Natural killer cell treated with Interleukin-12 subunit alpha and Interleukin-12 subunit beta and Interleukin-15 and Interleukin-18, amount 100 ng/mL, for 72 hours (primary cell): ENCODE measurements around the gene WDR36. TPM values are rescaled to one million over a fixed set of nuclear protein-coding genes. Genes with fewer than 3 reads are reported as not detected.

ENCODE experiments used
- ATAC-seq, 2 donors: fragments of 150-1000 bp; cut with Tn5 transposase in 1 of 2; sonication (Bioruptor Pico), chemical (Tn5 transposase) in 1 of 2; 2 replicates each; pipeline ENCODE4 v1.10.0; 2021
- DNase-seq: peaks from one replicate; pipeline ENCODE4 v3.0.0; 2022; ENCODE audit warnings: low spot score
- H3K27ac Mint-ChIP-seq, 2 donors: 1 replicate in 1 of 2; 2 replicates in 1 of 2; pipeline ENCODE4 v1.8.0; 2022; ENCODE audit warnings: mixed read lengths in 2 of 2, mild to moderate bottlenecking in 1 of 2, moderate library complexity in 1 of 2
- H3K27me3 Mint-ChIP-seq, 2 donors: 1 replicate in 1 of 2; 2 replicates in 1 of 2; pipeline ENCODE4 v1.8.0; 2022; ENCODE audit warnings: mixed read lengths in 2 of 2
- H3K36me3 Mint-ChIP-seq: one replicate; pipeline ENCODE4 v1.8.0; 2022; ENCODE audit warnings: mixed read lengths
- H3K4me1 Mint-ChIP-seq, 2 donors: 1 replicate in 1 of 2; 2 replicates in 1 of 2; pipeline ENCODE4 v1.8.0; 2022; ENCODE audit warnings: low read depth in 2 of 2, mixed read lengths in 2 of 2, mild to moderate bottlenecking in 1 of 2
- H3K4me3 Mint-ChIP-seq: one replicate; pipeline ENCODE4 v1.8.0; 2022; ENCODE audit warnings: mixed read lengths
- H3K9me3 Mint-ChIP-seq: 2 replicates; pipeline ENCODE4 v1.8.0; 2022; ENCODE audit warnings: mixed read lengths
- total RNA-seq, 2 donors: library from RNA; stranded (reverse); gene quantifications; one replicate each; pipeline ENCODE4 v1.2.3, GENCODE V29; 2022

The WDR36 gene
- total RNA-seq: 10 to 100 TPM; 34.7 to 45.0 TPM

- peaks cover 17 to 30% of the 10 kb centered on the region in 2 donors for H3K4me1 Mint-ChIP-seq
- ATAC-seq: peak; percentile 99
Observed at GRCh38 chr5:111092062-111092853, at the start of gene WDR36. Gene WDR36 (plus strand): TSS chr5:111092348. CDS start chr5:111092457, 109 bp downstream.

GRCh38 chr5:111043712-111044506 is 48.2 kb upstream of the WDR36 start:
- DNase-seq: no peak
- ATAC-seq: no peak
- H3K27me3 Mint-ChIP-seq: no peaks in the 10 kb centered on the region
- H3K4me1 Mint-ChIP-seq: no peaks in the 10 kb centered on the region
- no peaks in the 10 kb centered on the region for H3K36me3 Mint-ChIP-seq
- no peak overlapping the region for H3K4me3 Mint-ChIP-seq
- no peaks in the 10 kb centered on the region for H3K9me3 Mint-ChIP-seq
- no peak overlapping the region for H3K27ac Mint-ChIP-seq

More at GRCh38 chr5:111092062-111092853, at the start of gene WDR36:
- Mint-ChIP-seq H3K27ac (peak within 1 kb of the TSS; percentile 77 to 86), H3K9me3 (peaks cover 2% of the 10 kb centered on the region), H3K36me3 (peaks cover 5% of the 10 kb centered on the region), H3K4me3 (peak within 1 kb of the TSS; percentile 92), H3K27me3 (peaks cover 7 to 14% of the 10 kb centered on the region in 2 donors)
- DNase-seq: peak; percentile 92

DNA sequence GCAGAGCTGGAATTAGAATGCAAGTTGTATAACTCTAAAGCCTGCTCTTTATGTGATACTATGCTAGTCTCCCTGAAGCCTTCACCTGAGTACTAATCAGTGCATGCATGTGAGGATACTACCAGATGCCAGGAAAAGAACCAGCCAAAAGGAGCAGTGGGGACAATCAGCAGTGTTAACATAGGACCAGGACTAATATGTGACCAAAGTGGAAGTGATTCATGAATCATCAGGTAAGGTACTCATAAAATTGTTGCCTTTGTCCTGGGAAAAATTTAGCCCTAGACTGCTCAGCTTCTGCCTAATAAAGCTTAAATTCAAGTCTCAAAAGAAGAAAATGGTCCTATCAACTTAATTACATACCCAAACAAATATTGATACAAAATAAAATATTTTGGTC is 34.1 kb upstream of the WDR36 start:
- no peaks in the 10 kb centered on the region for H3K36me3 Mint-ChIP-seq
- no peaks in the 10 kb centered on the region for H3K4me1 Mint-ChIP-seq
- ATAC-seq (no peak), DNase-seq (no peak)
- no peak overlapping the region for H3K27ac Mint-ChIP-seq
- H3K27me3 Mint-ChIP-seq: peaks cover 15 to 55% of the 10 kb centered on the region in 2 donors
- H3K9me3 Mint-ChIP-seq: peaks cover 7% of the 10 kb centered on the region
- no peak overlapping the region for H3K4me3 Mint-ChIP-seq

DNA sequence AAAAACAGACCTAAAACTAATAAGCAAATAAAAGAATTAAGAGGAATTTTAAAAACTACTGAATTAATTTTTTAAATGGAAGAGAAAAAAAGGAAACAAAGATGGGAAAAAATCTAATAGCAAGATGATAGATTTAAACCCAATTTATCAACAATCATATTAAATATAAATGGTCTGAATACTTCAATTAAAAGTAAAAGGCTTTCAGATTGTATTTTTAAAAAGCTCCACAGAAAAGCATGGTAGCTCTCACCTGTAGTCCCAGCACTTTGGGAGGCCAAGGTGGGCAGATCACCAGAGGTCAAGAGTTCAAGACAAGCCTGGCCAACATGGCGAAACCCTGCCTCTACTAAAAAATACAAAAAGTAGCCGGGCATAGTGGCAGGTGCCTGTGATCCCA is 32.0 kb upstream of the WDR36 start:
- Mint-ChIP-seq H3K27me3 (peaks cover 17 to 63% of the 10 kb centered on the region in 2 donors), H3K4me3 (no peak overlapping the region), H3K9me3 (peaks cover 4% of the 10 kb centered on the region), H3K4me1 (no peaks in the 10 kb centered on the region), H3K36me3 (no peaks in the 10 kb centered on the region), H3K27ac (no peak overlapping the region)
- no peak for ATAC-seq
- DNase-seq: no peak

DNA sequence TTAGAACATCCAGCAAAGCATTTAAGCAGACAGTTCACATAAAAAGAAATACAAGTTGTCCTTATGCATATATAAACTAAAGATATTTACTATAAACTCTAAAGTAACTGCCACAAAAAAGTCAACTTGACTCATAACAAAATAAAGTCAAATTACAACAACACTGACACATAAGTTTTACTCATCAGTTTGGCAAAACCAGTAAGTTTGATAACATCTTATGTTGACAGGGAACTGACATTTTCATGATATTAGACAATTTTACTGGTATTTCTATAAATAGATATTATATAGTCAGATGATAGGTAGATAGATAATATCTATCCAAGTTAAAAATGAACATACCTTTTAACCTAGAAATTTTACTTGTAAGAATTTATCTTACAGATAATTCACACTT is 30.5 kb upstream of the WDR36 start:
- H3K27me3 Mint-ChIP-seq: peaks cover 17 to 66% of the 10 kb centered on the region in 2 donors
- ATAC-seq: no peak

GRCh38 chr5:111063709-111064322 is 28.3 kb upstream of the WDR36 start:
- Mint-ChIP-seq H3K27me3 (peaks cover 29 to 66% of the 10 kb centered on the region in 2 donors), H3K36me3 (peaks cover under 1% of the 10 kb centered on the region)
- DNase-seq: no peak

More for the DNA sequence above, 30.5 kb upstream of the WDR36 start:
- Mint-ChIP-seq H3K27ac (no peak overlapping the region), H3K9me3 (peaks cover 4% of the 10 kb centered on the region), H3K4me3 (no peak overlapping the region), H3K4me1 (no peaks in the 10 kb centered on the region), H3K36me3 (no peaks in the 10 kb centered on the region)
- no peak for DNase-seq

GRCh38 chr5:111066261-111066938 is 25.7 kb upstream of the WDR36 start:
- DNase-seq (no peak), ATAC-seq (no peak)
- Mint-ChIP-seq H3K27me3 (peaks cover 48 to 77% of the 10 kb centered on the region in 2 donors), H3K36me3 (peaks cover 8% of the 10 kb centered on the region), H3K4me3 (no peak overlapping the region), H3K4me1 (no peaks in the 10 kb centered on the region), H3K27ac (no peak overlapping the region), H3K9me3 (no peaks in the 10 kb centered on the region)

More at GRCh38 chr5:111063709-111064322, 28.3 kb upstream of the WDR36 start:
- Mint-ChIP-seq H3K27ac (no peak overlapping the region), H3K4me1 (no peaks in the 10 kb centered on the region), H3K9me3 (peaks cover 1% of the 10 kb centered on the region), H3K4me3 (no peak overlapping the region)
- ATAC-seq: no peak

DNA sequence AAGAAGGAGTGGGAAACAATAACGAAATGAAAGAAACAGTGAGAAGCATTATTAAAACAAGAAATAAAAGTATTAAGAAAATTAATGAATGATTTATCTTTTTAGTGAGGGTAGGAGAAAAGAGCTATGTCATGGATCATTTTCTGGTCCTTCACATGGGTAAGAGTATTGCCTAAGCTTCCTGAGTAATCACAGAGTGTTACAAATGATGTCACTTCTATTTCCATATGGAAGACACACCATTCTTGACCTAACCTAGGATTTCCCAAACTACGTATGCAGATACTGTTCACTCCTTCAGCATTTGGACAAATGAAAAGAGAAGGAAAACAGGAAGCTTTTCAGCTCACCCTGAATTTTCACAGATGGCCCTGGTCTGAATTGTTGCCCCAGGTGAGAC is 23.9 kb upstream of the WDR36 start:
- no peak for ATAC-seq
- peaks cover 8% of the 10 kb centered on the region for H3K36me3 Mint-ChIP-seq
- no peak overlapping the region for H3K27ac Mint-ChIP-seq
- H3K27me3 Mint-ChIP-seq: peaks cover 63 to 86% of the 10 kb centered on the region in 2 donors
- H3K4me1 Mint-ChIP-seq: peaks cover 1 to 3% of the 10 kb centered on the region in 2 donors
- no peaks in the 10 kb centered on the region for H3K9me3 Mint-ChIP-seq
- no peak overlapping the region for H3K4me3 Mint-ChIP-seq
- no peak for DNase-seq

- no peak for ATAC-seq
- Mint-ChIP-seq H3K9me3 (no peaks in the 10 kb centered on the region), H3K36me3 (peaks cover 13% of the 10 kb centered on the region), H3K4me1 (peaks cover 5 to 7% of the 10 kb centered on the region in 2 donors), H3K27ac (no peak overlapping the region), H3K4me3 (no peak overlapping the region), H3K27me3 (peaks cover 71 to 92% of the 10 kb centered on the region in 2 donors)
- DNase-seq: no peak
Observed at GRCh38 chr5:111069839-111070238, 22.3 kb upstream of the WDR36 start.

DNA sequence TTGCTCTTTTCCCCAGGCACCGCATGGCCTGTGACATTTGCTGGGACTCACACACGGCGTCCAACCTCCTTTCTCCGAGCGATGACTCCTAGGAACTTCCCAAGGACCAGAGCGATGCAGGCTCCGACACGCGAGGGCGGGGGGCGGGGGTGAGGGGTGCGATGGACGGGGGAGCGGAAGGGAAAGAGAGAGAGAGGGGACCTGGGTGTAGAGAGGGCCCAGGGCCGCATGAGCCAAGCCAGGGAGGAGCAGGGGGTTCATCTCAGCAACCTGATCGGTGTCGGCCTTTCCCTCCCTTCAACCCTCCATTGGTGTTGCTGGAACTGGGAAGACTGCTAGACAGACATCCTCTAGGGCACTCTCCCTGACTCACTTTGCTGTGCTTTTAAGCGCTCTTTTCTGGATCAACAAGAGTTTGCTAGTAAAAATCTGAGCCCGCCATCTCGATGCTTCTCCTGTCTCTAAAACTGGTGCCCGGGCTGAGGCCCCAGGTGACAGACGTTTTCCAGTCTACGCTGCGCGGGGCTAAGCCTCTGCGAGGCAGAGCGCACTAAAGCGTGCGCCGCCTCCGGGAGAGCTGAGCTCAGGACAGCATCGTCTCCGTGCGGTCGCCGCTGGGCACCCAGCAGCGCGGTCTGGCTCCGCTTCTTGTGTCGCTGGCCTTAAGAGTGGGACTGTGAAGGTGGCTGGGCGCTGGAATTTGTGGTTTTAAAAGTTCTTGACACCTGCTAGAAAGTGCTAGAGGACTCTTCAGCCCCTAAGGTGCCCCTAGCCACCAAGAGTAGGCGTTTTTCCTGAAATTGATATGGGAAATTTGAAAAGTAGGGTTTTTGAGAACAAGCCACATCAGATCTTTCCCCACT is 21.6 kb upstream of the WDR36 start:
- Mint-ChIP-seq H3K27me3 (peaks cover 70 to 94% of the 10 kb centered on the region in 2 donors), H3K4me1 (peaks cover 5 to 7% of the 10 kb centered on the region in 2 donors)

GRCh38 chr5:111071413-111071812 is 20.7 kb upstream of the WDR36 start, which contains the start of gene TSLP:
Gene TSLP (plus strand): TSS chr5:111071713. CDS start chr5:111071891, 178 bp downstream.
- DNase-seq (no peak), ATAC-seq (no peak)
- Mint-ChIP-seq H3K27ac (no peak within 1 kb of the TSS), H3K36me3 (peaks cover 13% of the 10 kb centered on the region), H3K27me3 (peaks cover 70 to 88% of the 10 kb centered on the region in 2 donors), H3K9me3 (no peaks in the 10 kb centered on the region), H3K4me1 (peaks cover 5 to 7% of the 10 kb centered on the region in 2 donors), H3K4me3 (peak within 1 kb of the TSS; percentile 85)

More for the DNA sequence above, 21.6 kb upstream of the WDR36 start:
- Mint-ChIP-seq H3K9me3 (no peaks in the 10 kb centered on the region), H3K36me3 (peaks cover 13% of the 10 kb centered on the region), H3K4me3 (no peak overlapping the region), H3K27ac (no peak overlapping the region)
- ATAC-seq (peak in 1 of 2 donors; percentile 43), DNase-seq (no peak)

DNA sequence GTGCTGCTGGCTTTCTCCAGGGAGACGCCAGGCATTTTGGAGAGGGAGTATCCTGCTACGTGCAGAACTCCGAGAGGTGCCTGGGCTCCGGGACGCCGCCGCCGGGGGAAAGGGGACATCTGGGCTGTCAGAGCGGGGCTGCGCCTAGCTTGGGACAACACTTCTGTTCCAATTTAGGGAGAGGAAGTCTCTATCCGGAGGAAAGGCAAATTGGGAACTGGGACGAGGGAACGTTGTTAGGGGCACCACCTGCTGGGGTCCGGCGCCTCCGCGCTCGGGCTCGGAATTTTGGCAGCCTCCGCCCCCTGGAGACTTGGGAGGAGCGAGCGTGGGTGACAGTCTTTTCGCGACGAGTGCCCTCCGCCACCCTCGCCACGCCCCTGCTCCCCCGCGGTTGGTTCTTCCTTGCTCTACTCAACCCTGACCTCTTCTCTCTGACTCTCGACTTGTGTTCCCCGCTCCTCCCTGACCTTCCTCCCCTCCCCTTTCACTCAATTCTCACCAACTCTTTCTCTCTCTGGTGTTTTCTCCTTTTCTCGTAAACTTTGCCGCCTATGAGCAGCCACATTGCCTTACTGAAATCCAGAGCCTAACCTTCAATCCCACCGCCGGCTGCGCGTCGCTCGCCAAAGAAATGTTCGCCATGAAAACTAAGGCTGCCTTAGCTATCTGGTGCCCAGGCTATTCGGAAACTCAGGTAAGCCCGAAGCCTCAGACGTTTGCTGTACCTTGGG is 19.0 kb upstream of the WDR36 start:
- H3K27ac Mint-ChIP-seq: peak overlapping the region in 1 of 2 donors; percentile 4
- DNase-seq (peak; percentile 72), ATAC-seq (peak; percentile 79 to 83)
- peaks cover 5 to 7% of the 10 kb centered on the region in 2 donors for H3K4me1 Mint-ChIP-seq
- peaks cover 13% of the 10 kb centered on the region for H3K36me3 Mint-ChIP-seq
- H3K4me3 Mint-ChIP-seq: peak overlapping the region; percentile 85
- peaks cover 63 to 79% of the 10 kb centered on the region in 2 donors for H3K27me3 Mint-ChIP-seq
- H3K9me3 Mint-ChIP-seq: no peaks in the 10 kb centered on the region
